Osteocyte (in vitro differentiated cells): ENCODE measurements around the gene POLD1. TPM values are rescaled to one million over a fixed set of nuclear protein-coding genes. Genes with fewer than 3 reads are reported as not detected.

ENCODE experiments used
- DNase-seq: peaks from one replicate; pipeline ENCODE4 v3.0.0; 2021; ENCODE audit warnings: mixed read lengths; ENCODE audit not compliant: unreplicated experiment; ENCODE audit errors: extremely low spot score
- H3K27ac Mint-ChIP-seq: one replicate; pipeline ENCODE4 v1.8.0; 2021; ENCODE audit warnings: mild to moderate bottlenecking, mixed read lengths; ENCODE audit not compliant: unreplicated experiment
- H3K27me3 Mint-ChIP-seq: one replicate; pipeline ENCODE4 v1.8.0; 2021; ENCODE audit warnings: mixed read lengths; ENCODE audit not compliant: unreplicated experiment
- H3K36me3 Mint-ChIP-seq: one replicate; pipeline ENCODE4 v1.8.0; 2021; ENCODE audit warnings: mixed read lengths; ENCODE audit not compliant: unreplicated experiment
- H3K4me1 Mint-ChIP-seq: one replicate; pipeline ENCODE4 v1.8.0; 2021; ENCODE audit warnings: mixed read lengths; ENCODE audit not compliant: unreplicated experiment
- H3K4me3 Mint-ChIP-seq: one replicate; pipeline ENCODE4 v1.8.0; 2021; ENCODE audit warnings: mild to moderate bottlenecking, moderate library complexity, mixed read lengths; ENCODE audit not compliant: unreplicated experiment
- H3K9me3 Mint-ChIP-seq: one replicate; pipeline ENCODE4 v1.8.0; 2021; ENCODE audit warnings: mixed read lengths; ENCODE audit not compliant: unreplicated experiment
- total RNA-seq: library from RNA; stranded (reverse); gene quantifications from 2 replicates; pipeline ENCODE4 v1.2.1, GENCODE V29; 2021
- TF ChIP-seq, protein P1 (sequence below): fragments of 200-600 bp; sonication (generic); IDR thresholded peaks from 2 replicates; pipeline ENCODE4 v1.5.0; 2021; ENCODE audit warnings: antibody characterized with exemption, mild to moderate bottlenecking, moderate library complexity

POLD1 gene
- total RNA-seq, 1 donor from 2014 or later = 19.6 TPM

DNA sequence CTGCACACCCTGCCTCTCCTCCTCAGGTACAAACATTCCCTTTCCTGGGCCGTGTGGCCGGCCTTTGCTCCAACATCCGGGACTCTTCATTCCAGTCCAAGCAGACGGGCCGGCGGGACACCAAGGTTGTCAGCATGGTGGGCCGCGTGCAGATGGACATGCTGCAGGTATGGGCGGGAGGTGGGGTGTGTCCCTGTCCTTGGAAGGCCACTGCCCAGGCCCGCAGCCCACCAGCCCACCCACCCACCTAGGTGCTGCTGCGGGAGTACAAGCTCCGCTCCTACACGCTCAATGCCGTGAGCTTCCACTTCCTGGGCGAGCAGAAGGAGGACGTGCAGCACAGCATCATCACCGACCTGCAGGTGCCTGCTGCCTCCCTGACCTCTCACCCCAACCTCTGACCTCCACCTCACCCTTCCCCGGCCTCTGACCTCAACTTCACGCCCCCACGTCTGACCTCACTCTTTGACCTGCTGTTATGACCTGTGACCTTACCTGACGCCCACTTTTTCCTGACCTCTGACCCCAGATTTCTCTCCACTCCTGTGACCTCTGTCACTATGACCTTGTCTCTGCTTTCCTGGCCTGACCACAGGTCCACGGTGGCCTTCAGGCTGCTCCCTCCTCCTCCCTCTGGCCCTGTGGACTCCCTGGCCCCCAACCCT is 22.1 kb downstream of the POLD1 start:
- peaks cover 5% of the 10 kb centered on the region for H3K36me3 Mint-ChIP-seq
- H3K27me3 Mint-ChIP-seq = no peaks in the 10 kb centered on the region
- no peaks in the 10 kb centered on the region for H3K9me3 Mint-ChIP-seq
- no peak overlapping the region for H3K4me3 Mint-ChIP-seq
- no peak for DNase-seq
- TF ChIP-seq, protein P1, sequence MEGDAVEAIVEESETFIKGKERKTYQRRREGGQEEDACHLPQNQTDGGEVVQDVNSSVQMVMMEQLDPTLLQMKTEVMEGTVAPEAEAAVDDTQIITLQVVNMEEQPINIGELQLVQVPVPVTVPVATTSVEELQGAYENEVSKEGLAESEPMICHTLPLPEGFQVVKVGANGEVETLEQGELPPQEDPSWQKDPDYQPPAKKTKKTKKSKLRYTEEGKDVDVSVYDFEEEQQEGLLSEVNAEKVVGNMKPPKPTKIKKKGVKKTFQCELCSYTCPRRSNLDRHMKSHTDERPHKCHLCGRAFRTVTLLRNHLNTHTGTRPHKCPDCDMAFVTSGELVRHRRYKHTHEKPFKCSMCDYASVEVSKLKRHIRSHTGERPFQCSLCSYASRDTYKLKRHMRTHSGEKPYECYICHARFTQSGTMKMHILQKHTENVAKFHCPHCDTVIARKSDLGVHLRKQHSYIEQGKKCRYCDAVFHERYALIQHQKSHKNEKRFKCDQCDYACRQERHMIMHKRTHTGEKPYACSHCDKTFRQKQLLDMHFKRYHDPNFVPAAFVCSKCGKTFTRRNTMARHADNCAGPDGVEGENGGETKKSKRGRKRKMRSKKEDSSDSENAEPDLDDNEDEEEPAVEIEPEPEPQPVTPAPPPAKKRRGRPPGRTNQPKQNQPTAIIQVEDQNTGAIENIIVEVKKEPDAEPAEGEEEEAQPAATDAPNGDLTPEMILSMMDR = no peak
- H3K27ac Mint-ChIP-seq = no peak overlapping the region
- H3K4me1 Mint-ChIP-seq = no peaks in the 10 kb centered on the region

DNA sequence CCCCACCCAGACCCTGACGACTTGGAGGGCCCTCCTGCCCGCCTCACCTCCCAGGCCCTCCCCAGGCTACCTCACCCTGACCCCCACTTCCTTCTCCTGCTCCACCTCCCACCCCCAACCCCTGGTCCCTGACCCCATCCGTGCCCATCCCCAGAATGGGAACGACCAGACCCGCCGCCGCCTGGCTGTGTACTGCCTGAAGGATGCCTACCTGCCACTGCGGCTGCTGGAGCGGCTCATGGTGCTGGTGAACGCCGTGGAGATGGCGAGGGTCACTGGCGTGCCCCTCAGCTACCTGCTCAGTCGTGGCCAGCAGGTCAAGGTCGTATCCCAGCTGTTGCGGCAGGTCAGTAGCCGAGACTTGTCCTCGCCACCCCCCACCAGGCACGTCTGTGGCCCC is 22.7 kb downstream of the POLD1 start:
- Mint-ChIP-seq H3K9me3 (no peaks in the 10 kb centered on the region), H3K27ac (no peak overlapping the region), H3K27me3 (no peaks in the 10 kb centered on the region), H3K4me3 (no peak overlapping the region), H3K36me3 (peaks cover 5% of the 10 kb centered on the region), H3K4me1 (no peaks in the 10 kb centered on the region)
- TF ChIP-seq, protein P1 = no peak
- no peak for DNase-seq

DNA sequence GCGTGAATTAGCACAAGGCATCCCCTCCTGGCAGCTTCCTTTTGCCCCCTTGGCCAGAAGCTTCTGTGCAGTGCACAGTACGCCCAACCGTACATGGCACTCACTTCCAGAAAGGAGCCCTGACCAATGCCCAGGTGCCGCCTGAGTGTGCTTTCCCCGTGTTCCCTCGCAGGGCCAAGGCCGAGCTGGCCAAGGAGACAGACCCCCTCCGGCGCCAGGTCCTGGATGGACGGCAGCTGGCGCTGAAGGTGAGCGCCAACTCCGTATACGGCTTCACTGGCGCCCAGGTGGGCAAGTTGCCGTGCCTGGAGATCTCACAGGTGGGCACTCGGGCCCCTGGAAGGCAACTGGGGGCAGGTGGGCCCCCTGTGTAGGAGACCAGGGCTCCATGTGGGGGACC is 25.2 kb downstream of the POLD1 start:
- H3K4me3 Mint-ChIP-seq = no peak overlapping the region
- TF ChIP-seq, protein P1 = no peak
- DNase-seq = no peak
- H3K36me3 Mint-ChIP-seq = peaks cover 5% of the 10 kb centered on the region
- H3K4me1 Mint-ChIP-seq = no peaks in the 10 kb centered on the region
- H3K27ac Mint-ChIP-seq = no peak overlapping the region
- H3K9me3 Mint-ChIP-seq = no peaks in the 10 kb centered on the region
- H3K27me3 Mint-ChIP-seq = no peaks in the 10 kb centered on the region

DNA sequence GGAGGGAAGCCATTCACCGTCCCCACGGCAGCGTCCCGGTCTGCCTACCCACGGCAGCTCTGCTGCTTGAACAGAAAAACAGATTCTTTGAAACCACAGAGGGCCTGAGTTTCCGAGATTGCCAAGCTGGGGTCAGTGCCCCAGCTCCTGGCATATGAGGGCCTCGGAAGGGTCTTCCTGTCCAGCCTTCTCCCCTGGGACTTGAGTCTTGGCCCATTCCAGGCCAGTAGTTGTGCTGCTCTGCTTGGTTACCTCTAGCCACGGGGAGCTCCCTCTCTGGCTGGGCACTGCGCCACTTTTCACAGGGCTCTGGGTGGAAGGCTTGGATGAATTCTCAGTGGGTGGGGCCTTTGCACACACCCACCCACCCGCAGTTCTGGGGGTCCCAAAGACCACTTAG is 26.0 kb downstream of the POLD1 start:
- peaks cover 5% of the 10 kb centered on the region for H3K36me3 Mint-ChIP-seq
- no peak overlapping the region for H3K4me3 Mint-ChIP-seq
- no peak overlapping the region for H3K27ac Mint-ChIP-seq
- no peaks in the 10 kb centered on the region for H3K9me3 Mint-ChIP-seq
- no peaks in the 10 kb centered on the region for H3K27me3 Mint-ChIP-seq
- TF ChIP-seq, protein P1 = no peak
- DNase-seq = no peak
- no peaks in the 10 kb centered on the region for H3K4me1 Mint-ChIP-seq

DNA sequence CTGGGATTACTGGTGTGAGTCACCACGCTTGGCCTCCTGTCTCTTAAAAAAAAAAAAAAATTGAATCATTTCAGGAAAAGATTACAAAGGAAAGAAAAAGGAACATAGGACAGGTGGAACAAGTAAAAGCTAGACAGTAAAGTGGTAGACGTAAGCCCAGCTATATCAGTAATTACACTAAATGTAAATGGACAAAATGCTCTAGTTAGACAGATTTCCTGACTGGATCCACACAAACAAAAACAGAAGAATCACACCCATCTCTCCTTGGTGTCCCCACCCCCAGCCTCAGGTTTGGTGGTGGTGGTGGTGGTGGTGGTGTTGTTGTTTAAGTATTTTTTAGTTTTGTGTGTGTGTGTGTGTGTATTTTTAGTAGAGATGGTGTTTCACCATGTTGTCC is 28.3 kb downstream of the POLD1 start:
- TF ChIP-seq, protein P1 = no peak
- H3K27me3 Mint-ChIP-seq = no peaks in the 10 kb centered on the region
- no peaks in the 10 kb centered on the region for H3K4me1 Mint-ChIP-seq
- H3K9me3 Mint-ChIP-seq = no peaks in the 10 kb centered on the region
- peaks cover 2% of the 10 kb centered on the region for H3K36me3 Mint-ChIP-seq
- H3K4me3 Mint-ChIP-seq = no peak overlapping the region
- no peak for DNase-seq
- H3K27ac Mint-ChIP-seq = no peak overlapping the region
